Mucosa of rectum (tissue), 2 donors: Measurements from ENCODE around the gene ADCY5.

Experiments
- H3K27ac ChIP-seq, 2 donors: one replicate each; pipeline ENCODE4 v1.7.0; 2013; ENCODE audit warnings: inconsistent platforms in 2 of 2, low read depth in 2 of 2, low read length in 2 of 2
- H3K27me3 ChIP-seq, 2 donors: one replicate each; pipeline ENCODE4 v1.7.0; 2013; ENCODE audit warnings: low read length in 2 of 2; ENCODE audit not compliant: control insufficient read depth in 2 of 2, insufficient read depth in 2 of 2
- H3K36me3 ChIP-seq, 2 donors: one replicate each; pipeline ENCODE4 v1.7.0; 2013; ENCODE audit warnings: low read length in 2 of 2; ENCODE audit not compliant: control insufficient read depth in 2 of 2, insufficient read depth in 2 of 2
- H3K4me1 ChIP-seq, 2 donors: one replicate each; pipeline ENCODE4 v1.7.0; 2013; ENCODE audit warnings: low read length in 2 of 2, mild to moderate bottlenecking in 1 of 2; ENCODE audit not compliant: control insufficient read depth in 2 of 2, insufficient read depth in 2 of 2
- H3K4me3 ChIP-seq, 2 donors: one replicate each; pipeline ENCODE4 v1.7.0; 2013; ENCODE audit warnings: low read length in 2 of 2
- H3K9ac ChIP-seq, 2 donors: one replicate each; pipeline ENCODE4 v1.7.0; 2013; ENCODE audit warnings: low read length in 2 of 2, low read depth in 1 of 2, mild to moderate bottlenecking in 1 of 2
- H3K9me3 ChIP-seq, 2 donors: one replicate each; pipeline ENCODE4 v1.7.0; 2013; ENCODE audit warnings: low read length in 2 of 2; ENCODE audit not compliant: control insufficient read depth in 2 of 2
- donor health status: healthy.
- donor health status: Normal muscosa, but diverticular disease.

The ADCY5 gene

DNA sequence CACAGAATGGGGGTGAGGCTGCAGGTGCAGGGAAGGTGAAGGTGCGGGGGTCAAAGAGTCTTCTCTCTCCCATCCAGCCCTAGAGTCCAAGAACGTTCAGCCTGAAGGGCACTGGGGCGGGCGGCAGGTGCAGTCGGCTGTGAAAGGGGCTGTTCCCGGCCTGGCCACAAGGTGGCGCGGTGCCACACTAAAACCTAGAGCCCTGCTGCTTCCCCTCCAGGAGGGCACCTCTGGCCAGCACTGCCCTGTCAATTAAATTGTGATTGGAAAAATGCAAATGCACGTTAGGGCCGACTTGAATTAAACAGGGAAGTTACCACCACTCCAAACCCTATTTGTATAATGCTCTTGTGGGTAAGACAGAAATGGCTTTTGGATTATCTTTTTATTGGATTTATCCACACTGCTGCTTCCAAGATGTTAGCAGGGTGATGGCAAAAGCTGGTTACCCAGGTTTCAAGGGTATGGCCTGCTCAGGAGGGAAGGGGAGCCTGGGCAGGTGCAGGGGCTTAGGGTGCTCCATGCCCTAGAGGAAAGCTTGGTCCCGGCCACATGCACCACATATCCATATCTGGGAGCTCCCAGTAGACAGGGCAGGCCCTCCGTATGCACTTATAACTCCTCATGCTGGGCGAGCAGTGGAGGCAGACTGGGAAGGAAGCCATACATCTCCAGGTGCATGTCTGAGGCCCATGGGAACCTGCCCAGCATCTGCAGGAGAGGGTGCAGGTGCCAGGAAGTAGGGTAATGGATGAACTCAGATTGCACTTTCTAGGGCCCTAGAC lies 119.8 kb downstream of the ADCY5 start:
- Histone ChIP-seq H3K4me1 (no peaks in the 10 kb centered on the region), H3K9me3 (no peaks in the 10 kb centered on the region), H3K9ac (no peak overlapping the region), H3K36me3 (no peaks in the 10 kb centered on the region), H3K4me3 (no peak overlapping the region), H3K27me3 (no peaks in the 10 kb centered on the region), H3K27ac (no peak overlapping the region)

GRCh38 chr3:123327956-123328850 lies 120.7 kb downstream of the ADCY5 start:
- Histone ChIP-seq H3K36me3 (no peaks in the 10 kb centered on the region), H3K4me1 (no peaks in the 10 kb centered on the region), H3K27ac (no peak overlapping the region), H3K9me3 (no peaks in the 10 kb centered on the region), H3K27me3 (no peaks in the 10 kb centered on the region), H3K4me3 (no peak overlapping the region), H3K9ac (no peak overlapping the region)

- H3K36me3 ChIP-seq: no peaks in the 10 kb centered on the region
- no peak overlapping the region for H3K27ac ChIP-seq
- no peak overlapping the region for H3K9ac ChIP-seq
- no peak overlapping the region for H3K4me3 ChIP-seq
- H3K9me3 ChIP-seq: no peaks in the 10 kb centered on the region
- no peaks in the 10 kb centered on the region for H3K27me3 ChIP-seq
- no peaks in the 10 kb centered on the region for H3K4me1 ChIP-seq
These were observed 121.4 kb downstream of the ADCY5 start for GRCh38 chr3:123327480-123327879.

DNA sequence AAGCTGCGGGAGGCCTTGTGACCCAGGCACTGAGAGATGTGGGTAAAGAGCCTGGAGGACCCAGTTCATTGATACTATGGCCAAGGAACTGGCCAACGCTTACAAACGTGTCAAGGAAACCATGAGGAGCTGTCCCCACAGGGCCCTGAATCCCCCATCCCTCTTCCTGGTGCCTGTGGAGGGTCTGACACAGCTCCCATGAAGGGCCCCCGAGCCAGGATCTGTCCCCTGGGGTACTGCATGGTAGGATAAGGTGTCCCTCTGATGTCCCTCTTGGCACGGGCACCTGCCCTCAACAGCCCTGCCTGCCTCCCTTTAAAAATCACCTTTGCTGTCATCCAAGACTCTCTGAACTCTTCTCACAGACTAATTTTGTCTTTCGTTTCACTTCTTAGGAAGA lies 122.4 kb downstream of the ADCY5 start:
- Histone ChIP-seq H3K4me3 (no peak overlapping the region), H3K9ac (no peak overlapping the region), H3K27me3 (no peaks in the 10 kb centered on the region), H3K36me3 (no peaks in the 10 kb centered on the region), H3K4me1 (no peaks in the 10 kb centered on the region), H3K27ac (no peak overlapping the region), H3K9me3 (no peaks in the 10 kb centered on the region)

DNA sequence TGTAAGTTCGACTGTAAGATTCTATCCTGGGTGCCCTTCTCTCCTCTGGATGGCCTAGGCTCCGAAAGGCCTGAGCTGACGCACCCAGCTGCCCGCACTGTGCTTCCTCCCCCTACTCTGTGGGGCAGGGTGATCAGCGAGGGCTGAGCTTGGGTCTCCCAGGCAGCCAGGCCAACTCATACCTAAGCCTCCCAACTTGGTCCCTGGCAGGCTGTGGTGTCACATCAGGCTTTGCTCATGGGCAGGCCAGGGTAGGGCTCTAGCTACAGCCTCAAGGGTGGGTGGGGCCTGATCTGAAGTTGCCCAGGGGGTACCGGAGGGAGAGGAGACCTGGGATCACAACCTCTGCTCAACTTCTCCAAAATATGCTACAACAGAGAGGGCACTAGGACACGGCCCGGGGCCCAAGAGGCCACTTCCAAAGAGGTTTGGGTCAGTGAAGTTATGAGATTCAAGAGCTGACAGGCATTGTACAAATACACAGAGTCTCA lies 123.1 kb downstream of the ADCY5 start:
- H3K27ac ChIP-seq: no peak overlapping the region
- H3K9ac ChIP-seq: no peak overlapping the region
- no peak overlapping the region for H3K4me3 ChIP-seq
- H3K27me3 ChIP-seq: no peaks in the 10 kb centered on the region
- H3K36me3 ChIP-seq: no peaks in the 10 kb centered on the region
- no peaks in the 10 kb centered on the region for H3K4me1 ChIP-seq
- H3K9me3 ChIP-seq: no peaks in the 10 kb centered on the region

- Histone ChIP-seq H3K27ac (no peak overlapping the region), H3K4me1 (no peaks in the 10 kb centered on the region), H3K36me3 (no peaks in the 10 kb centered on the region), H3K9me3 (no peaks in the 10 kb centered on the region), H3K4me3 (no peak overlapping the region), H3K27me3 (no peaks in the 10 kb centered on the region), H3K9ac (no peak overlapping the region)
These were observed 123.8 kb downstream of the ADCY5 start for GRCh38 chr3:123324880-123325765.

GRCh38 chr3:123323781-123324180 lies 125.1 kb downstream of the ADCY5 start:
- no peak overlapping the region for H3K9ac ChIP-seq
- no peak overlapping the region for H3K27ac ChIP-seq
- no peak overlapping the region for H3K4me3 ChIP-seq
- no peaks in the 10 kb centered on the region for H3K9me3 ChIP-seq
- H3K27me3 ChIP-seq: no peaks in the 10 kb centered on the region
- no peaks in the 10 kb centered on the region for H3K4me1 ChIP-seq
- H3K36me3 ChIP-seq: no peaks in the 10 kb centered on the region

GRCh38 chr3:123322866-123323265 lies 126.0 kb downstream of the ADCY5 start:
- Histone ChIP-seq H3K27ac (no peak overlapping the region), H3K36me3 (no peaks in the 10 kb centered on the region), H3K9me3 (no peaks in the 10 kb centered on the region), H3K27me3 (no peaks in the 10 kb centered on the region), H3K4me3 (no peak overlapping the region), H3K4me1 (no peaks in the 10 kb centered on the region), H3K9ac (no peak overlapping the region)

- Histone ChIP-seq H3K9me3 (no peaks in the 10 kb centered on the region), H3K27ac (no peak overlapping the region), H3K9ac (no peak overlapping the region), H3K36me3 (no peaks in the 10 kb centered on the region), H3K4me3 (no peak overlapping the region), H3K27me3 (no peaks in the 10 kb centered on the region), H3K4me1 (no peaks in the 10 kb centered on the region)
These were observed 127.1 kb downstream of the ADCY5 start for GRCh38 chr3:123321806-123322205.
